Measurements from ENCODE around the gene OMP. TPM values are rescaled to one million over a fixed set of nuclear protein-coding genes. Genes with fewer than 3 reads are reported as not detected.

The OMP gene
- total RNA-seq, 1 donor: not detected

- H3K4me3 ChIP-seq (ENCODE audit: insufficient read depth, low read length): no peak overlapping the region
- no peak overlapping the region for H3K4me2 ChIP-seq (ENCODE audit: insufficient read depth, low read length)
- H3K27me3 ChIP-seq (ENCODE audit: insufficient read depth, low read length): no peaks in the 10 kb centered on the region
- DNase-seq (ENCODE audit: insufficient read length, low spot score, missing footprints): peak; percentile 88
- no peak for TF ChIP-seq CTCF (IDR thresholded peaks at IDR 0.05; ENCODE audit: extremely low read depth, low read depth, low read length)
- H4K20me1 ChIP-seq (ENCODE audit: insufficient read depth, low read length): peaks cover 11% of the 10 kb centered on the region
- H3K9me3 ChIP-seq (ENCODE audit: low read depth, low read length): no peaks in the 10 kb centered on the region
- H2AFZ ChIP-seq (ENCODE audit: low read length): peak overlapping the region; percentile 53
- peaks cover 69% of the 10 kb centered on the region for H3K79me2 ChIP-seq (ENCODE audit: insufficient read depth, low read length)
- H3K36me3 ChIP-seq (ENCODE audit: insufficient read depth, low read length): no peaks in the 10 kb centered on the region
- peak overlapping the region; percentile 94 for H3K27ac ChIP-seq (ENCODE audit: low read depth, low read length)
- peaks cover 39% of the 10 kb centered on the region for H3K4me1 ChIP-seq (ENCODE audit: insufficient read depth, low read length)
These were observed 30.7 kb upstream of the OMP start for GRCh38 chr11:77071671-77072605.

GRCh38 chr11:77072851-77073327 lies 29.8 kb upstream of the OMP start:
- Histone ChIP-seq H3K27ac (ENCODE audit: low read depth, low read length) (peak overlapping the region; percentile 94), H3K27me3 (ENCODE audit: insufficient read depth, low read length) (no peaks in the 10 kb centered on the region), H3K79me2 (ENCODE audit: insufficient read depth, low read length) (peaks cover 65% of the 10 kb centered on the region), H3K4me1 (ENCODE audit: insufficient read depth, low read length) (peaks cover 32% of the 10 kb centered on the region), H3K9me3 (ENCODE audit: low read depth, low read length) (no peaks in the 10 kb centered on the region), H3K4me2 (ENCODE audit: insufficient read depth, low read length) (peak overlapping the region; percentile 50), H3K4me3 (ENCODE audit: insufficient read depth, low read length) (no peak overlapping the region), H4K20me1 (ENCODE audit: insufficient read depth, low read length) (peaks cover 11% of the 10 kb centered on the region), H3K36me3 (ENCODE audit: insufficient read depth, low read length) (no peaks in the 10 kb centered on the region), H2AFZ (ENCODE audit: low read length) (peak overlapping the region; percentile 75)
- DNase-seq (ENCODE audit: insufficient read length, low spot score, missing footprints): no peak
- no peak for TF ChIP-seq CTCF (IDR thresholded peaks at IDR 0.05; ENCODE audit: extremely low read depth, low read depth, low read length)

GRCh38 chr11:77073328-77074001 lies 29.2 kb upstream of the OMP start:
- H4K20me1 ChIP-seq (ENCODE audit: insufficient read depth, low read length): peaks cover 6% of the 10 kb centered on the region
- H2AFZ ChIP-seq (ENCODE audit: low read length): peak overlapping the region; percentile 75
- peak; percentile 99 for DNase-seq (ENCODE audit: insufficient read length, low spot score, missing footprints)
- no peaks in the 10 kb centered on the region for H3K36me3 ChIP-seq (ENCODE audit: insufficient read depth, low read length)
- H3K4me3 ChIP-seq (ENCODE audit: insufficient read depth, low read length): peak overlapping the region; percentile 32
- peaks cover 29% of the 10 kb centered on the region for H3K4me1 ChIP-seq (ENCODE audit: insufficient read depth, low read length)
- no peaks in the 10 kb centered on the region for H3K9me3 ChIP-seq (ENCODE audit: low read depth, low read length)
- H3K4me2 ChIP-seq (ENCODE audit: insufficient read depth, low read length): peak overlapping the region; percentile 50
- peak overlapping the region; percentile 94 for H3K27ac ChIP-seq (ENCODE audit: low read depth, low read length)
- H3K79me2 ChIP-seq (ENCODE audit: insufficient read depth, low read length): peaks cover 65% of the 10 kb centered on the region
- no peaks in the 10 kb centered on the region for H3K27me3 ChIP-seq (ENCODE audit: insufficient read depth, low read length)
- peak; percentile 69 for TF ChIP-seq CTCF (IDR thresholded peaks at IDR 0.05; ENCODE audit: extremely low read depth, low read depth, low read length)

- H3K27me3 ChIP-seq (ENCODE audit: insufficient read depth, low read length): no peaks in the 10 kb centered on the region
- H4K20me1 ChIP-seq (ENCODE audit: insufficient read depth, low read length): peaks cover 3% of the 10 kb centered on the region
- H3K4me1 ChIP-seq (ENCODE audit: insufficient read depth, low read length): peaks cover 29% of the 10 kb centered on the region
- H3K4me2 ChIP-seq (ENCODE audit: insufficient read depth, low read length): peak overlapping the region; percentile 50
- peak; percentile 57 for DNase-seq (ENCODE audit: insufficient read length, low spot score, missing footprints)
- no peaks in the 10 kb centered on the region for H3K36me3 ChIP-seq (ENCODE audit: insufficient read depth, low read length)
- H3K4me3 ChIP-seq (ENCODE audit: insufficient read depth, low read length): no peak overlapping the region
- TF ChIP-seq CTCF (IDR thresholded peaks at IDR 0.05; ENCODE audit: extremely low read depth, low read depth, low read length): no peak
- no peaks in the 10 kb centered on the region for H3K9me3 ChIP-seq (ENCODE audit: low read depth, low read length)
- peak overlapping the region; percentile 94 for H3K27ac ChIP-seq (ENCODE audit: low read depth, low read length)
- H2AFZ ChIP-seq (ENCODE audit: low read length): peak overlapping the region; percentile 75
- H3K79me2 ChIP-seq (ENCODE audit: insufficient read depth, low read length): peaks cover 59% of the 10 kb centered on the region
These were observed 28.4 kb upstream of the OMP start for GRCh38 chr11:77074205-77074604.

Data from osteoblast (primary cell).